AG20443 (cell line): ENCODE data around the gene CSF2.

ENCODE experiments used
- DNase-seq: peaks from one replicate; pipeline ENCODE4 v3.0.0; 2012; ENCODE audit warnings: low spot score, mixed read lengths

CSF2 gene

DNA sequence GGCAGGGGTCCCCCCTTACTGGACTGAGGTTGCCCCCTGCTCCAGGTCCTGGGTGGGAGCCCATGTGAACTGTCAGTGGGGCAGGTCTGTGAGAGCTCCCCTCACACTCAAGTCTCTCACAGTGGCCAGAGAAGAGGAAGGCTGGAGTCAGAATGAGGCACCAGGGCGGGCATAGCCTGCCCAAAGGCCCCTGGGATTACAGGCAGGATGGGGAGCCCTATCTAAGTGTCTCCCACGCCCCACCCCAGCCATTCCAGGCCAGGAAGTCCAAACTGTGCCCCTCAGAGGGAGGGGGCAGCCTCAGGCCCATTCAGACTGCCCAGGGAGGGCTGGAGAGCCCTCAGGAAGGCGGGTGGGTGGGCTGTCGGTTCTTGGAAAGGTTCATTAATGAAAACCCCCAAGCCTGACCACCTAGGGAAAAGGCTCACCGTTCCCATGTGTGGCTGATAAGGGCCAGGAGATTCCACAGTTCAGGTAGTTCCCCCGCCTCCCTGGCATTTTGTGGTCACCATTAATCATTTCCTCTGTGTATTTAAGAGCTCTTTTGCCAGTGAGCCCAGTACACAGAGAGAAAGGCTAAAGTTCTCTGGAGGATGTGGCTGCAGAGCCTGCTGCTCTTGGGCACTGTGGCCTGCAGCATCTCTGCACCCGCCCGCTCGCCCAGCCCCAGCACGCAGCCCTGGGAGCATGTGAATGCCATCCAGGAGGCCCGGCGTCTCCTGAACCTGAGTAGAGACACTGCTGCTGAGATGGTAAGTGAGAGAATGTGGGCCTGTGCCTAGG is at the start of gene CSF2:
TSS of gene CSF2 (plus strand) at position 559 of the 783 bp plus-strand sequence. CDS start at position 594, 35 bp downstream.
- DNase-seq, result no peak

DNA sequence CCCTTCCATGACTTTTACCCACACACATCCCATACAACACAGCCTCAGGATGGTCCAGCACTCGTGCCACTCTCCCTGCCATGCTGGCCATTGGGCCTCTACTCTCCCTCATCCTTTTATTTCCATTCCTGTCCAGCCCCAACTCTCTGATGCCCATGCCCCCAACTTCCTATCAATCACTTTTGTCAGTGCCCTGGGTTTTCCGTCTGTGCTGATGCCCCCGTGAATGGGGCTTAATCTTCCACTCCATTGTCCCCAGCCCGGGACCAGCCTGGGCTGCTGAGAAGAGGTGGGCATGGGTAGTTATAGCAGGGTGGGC is 49.5 kb upstream of the CSF2 start:
- DNase-seq, result peak; percentile 5

- peak; percentile 25 for DNase-seq
These were observed 48.7 kb upstream of the CSF2 start for GRCh38 chr5:132024789-132025402.

- DNase-seq, result peak; percentile 5
These were observed 48.1 kb upstream of the CSF2 start for GRCh38 chr5:132025403-132025971.

GRCh38 chr5:132026516-132027008 is 47.0 kb upstream of the CSF2 start:
- no peak for DNase-seq

- peak; percentile 3 for DNase-seq
These were observed 46.6 kb upstream of the CSF2 start for GRCh38 chr5:132027027-132027426.

- no peak for DNase-seq
These were observed 43.8 kb upstream of the CSF2 start for GRCh38 chr5:132029609-132030330.

DNA sequence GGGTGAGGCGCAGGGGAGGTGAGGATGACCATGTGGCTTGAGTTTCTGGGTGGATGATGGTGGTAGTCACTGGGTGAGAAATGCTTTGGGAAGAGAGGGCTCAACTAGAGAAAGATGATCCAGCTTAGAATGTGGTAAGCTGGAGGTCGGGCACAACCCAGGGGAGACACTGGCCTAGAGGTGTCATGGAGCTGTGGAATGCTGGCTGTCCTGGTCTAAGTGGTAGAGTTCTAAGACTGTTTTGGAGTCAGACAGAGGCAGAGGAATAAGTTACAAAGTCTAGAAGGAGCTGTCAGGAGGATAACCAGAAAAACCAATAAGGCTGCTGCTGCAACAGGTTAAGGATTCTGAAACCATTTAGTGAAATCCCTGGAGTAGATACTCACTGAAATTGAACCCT is 43.0 kb upstream of the CSF2 start:
- DNase-seq, result no peak

DNA sequence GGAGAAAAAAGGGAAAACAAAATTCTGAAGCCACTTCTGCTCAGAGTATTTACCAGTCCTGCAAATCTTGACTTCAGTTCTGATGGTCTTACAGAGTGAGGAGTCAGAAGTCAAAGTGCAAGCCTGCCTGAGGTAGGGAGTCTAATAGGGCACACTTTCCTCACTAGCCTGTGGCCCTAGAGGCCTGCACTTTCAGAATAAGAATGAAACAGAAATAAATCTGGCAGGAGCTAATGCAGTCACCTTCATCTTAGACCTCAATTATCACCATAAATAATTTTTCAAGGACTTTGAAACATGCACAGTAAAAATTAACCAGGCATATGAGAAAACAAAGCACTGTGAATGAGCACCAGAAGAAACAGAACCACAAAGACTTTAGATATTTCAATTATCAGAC is 41.4 kb upstream of the CSF2 start:
- no peak for DNase-seq

DNA sequence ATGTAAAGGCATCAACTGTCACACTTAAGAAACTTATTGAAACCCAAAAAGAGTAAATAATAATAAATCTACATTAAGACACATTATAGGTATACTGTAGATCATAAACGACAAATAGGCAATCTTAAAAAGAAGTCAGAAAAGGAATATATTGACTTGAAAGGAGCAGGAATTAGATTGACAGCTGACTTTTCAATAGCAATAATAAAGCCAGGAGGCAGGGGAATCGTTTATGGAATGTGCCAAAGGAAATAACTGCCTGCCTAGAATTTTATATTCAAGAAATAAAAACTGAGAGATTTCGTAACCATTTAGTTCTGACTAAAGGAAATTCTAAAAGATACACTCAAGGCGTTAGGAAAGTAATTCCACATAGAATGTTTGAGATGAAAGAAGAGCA is 40.5 kb upstream of the CSF2 start:
- no peak for DNase-seq

- DNase-seq, result no peak
These were observed 36.2 kb upstream of the CSF2 start for GRCh38 chr5:132037353-132037752.

GRCh38 chr5:132044207-132044606 is 29.4 kb upstream of the CSF2 start:
- no peak for DNase-seq

- no peak for DNase-seq
These were observed 26.7 kb upstream of the CSF2 start for GRCh38 chr5:132046880-132047299.

GRCh38 chr5:132049093-132049492 is 24.5 kb upstream of the CSF2 start:
- no peak for DNase-seq

GRCh38 chr5:132049559-132049958 is 24.0 kb upstream of the CSF2 start:
- peak; percentile 2 for DNase-seq

DNA sequence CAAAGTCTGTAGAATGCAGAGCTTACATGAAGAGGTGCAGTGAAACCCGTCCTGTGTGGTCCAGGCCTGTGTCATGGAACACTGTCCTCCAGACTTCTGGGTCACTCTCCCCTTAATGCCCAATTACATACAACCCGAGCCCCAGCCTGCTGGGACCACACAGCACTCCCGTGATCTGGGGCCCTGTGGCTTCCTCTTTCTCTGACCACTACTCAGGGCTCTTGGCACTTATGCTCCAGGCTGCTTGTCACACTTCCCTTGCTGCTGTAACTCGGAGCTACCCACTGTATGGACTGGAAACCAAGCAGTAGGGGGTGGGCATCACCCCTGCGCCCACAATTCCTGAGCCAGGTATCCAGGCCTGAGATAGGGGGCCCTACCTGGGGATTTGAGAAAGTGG is 23.5 kb upstream of the CSF2 start:
- peak; percentile 4 for DNase-seq

- DNase-seq, result peak; percentile 7
These were observed 22.7 kb upstream of the CSF2 start for GRCh38 chr5:132050661-132051552.

DNA sequence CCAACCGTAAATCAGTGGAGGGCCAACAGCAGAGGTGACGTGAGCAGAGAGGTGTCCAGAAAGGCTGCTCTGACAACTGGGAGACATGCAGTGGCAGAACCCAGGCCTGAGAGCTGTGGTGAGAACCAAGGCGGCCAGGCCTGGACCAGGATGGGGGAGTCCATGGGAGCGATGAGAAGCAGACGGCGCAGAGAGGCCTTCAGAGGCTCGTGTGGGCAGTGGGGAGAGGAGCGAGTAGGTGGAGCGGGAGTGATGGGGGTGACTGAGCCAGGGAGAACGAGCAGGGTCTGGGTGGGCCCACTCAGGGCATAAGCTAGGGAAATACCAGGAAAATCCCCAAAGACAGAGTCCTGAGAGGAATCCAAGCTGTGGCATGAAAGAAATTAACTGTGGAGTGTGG is 21.1 kb upstream of the CSF2 start:
- peak; percentile 5 for DNase-seq

DNA sequence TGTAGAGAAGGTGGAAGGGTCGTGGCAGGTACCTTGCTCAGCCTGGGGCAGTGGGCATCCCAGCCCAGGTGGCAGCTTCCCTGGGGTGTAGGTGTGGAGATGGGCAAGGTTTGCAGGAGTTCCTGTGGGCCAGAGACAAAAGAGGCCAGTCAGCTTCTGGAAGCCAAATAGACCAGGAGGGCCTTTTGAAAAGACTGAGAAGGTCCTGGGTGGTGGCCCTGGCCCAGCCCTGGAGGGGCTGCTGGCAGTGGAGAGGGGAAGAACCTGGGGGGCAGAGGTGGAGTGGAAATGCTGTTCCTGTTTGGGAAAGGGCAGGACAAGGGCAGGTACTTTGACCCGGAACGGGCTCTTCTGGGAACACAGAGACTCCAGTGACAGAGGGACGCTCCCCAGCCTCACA is 20.1 kb upstream of the CSF2 start:
- DNase-seq, result peak; percentile 4

- DNase-seq, result no peak
These were observed 19.4 kb upstream of the CSF2 start for GRCh38 chr5:132054031-132054696.
